IMR-90 (cell line): ENCODE results near the gene ZNF213. TPM values are rescaled to one million over a fixed set of nuclear protein-coding genes. Genes with fewer than 3 reads are reported as not detected.

Experiments used
- ATAC-seq: fragments of 200-7000 bp; cut with Tn5 transposase; 2 replicates; pipeline ENCODE4 v1.9.1; 2020; ENCODE audit warnings: low read depth, mild to moderate bottlenecking, moderate library complexity
- BruUV-seq: library from RNA; stranded (reverse); fragments of 400-500 nt; replicated peaks from 2 replicates; lab custom pipeline; 2021; lab: Mats Ljungman, UMichigan
- CTCF ChIA-PET: fragments of 300-600 bp; formaldehyde crosslinking; extraction: SDS; loops from one replicate; lab custom pipeline; 2021; ENCODE audit warnings: antibody characterized with exemption; lab: Yijun Ruan, JAX
- POLR2A ChIA-PET: fragments of 300-600 bp; sonication (Branson Sonifier 250); formaldehyde crosslinking; loops from one replicate; lab custom pipeline; 2022; ENCODE audit warnings: antibody characterized with exemption; ENCODE audit not compliant: unreplicated experiment; lab: Charles Lee
- DNase-seq: peaks from one replicate; pipeline ENCODE4 v3.0.0; 2013
- H2AFZ ChIP-seq: replicated peaks from 2 replicates; pipeline ENCODE3; 2013; ENCODE audit warnings: low read length, mild to moderate bottlenecking; ENCODE audit not compliant: poor library complexity
- H2AK5ac ChIP-seq: 2 replicates; pipeline ENCODE4 v1.6.1; 2013; ENCODE audit warnings: low read depth, low read length, inconsistent platforms
- H2AK9ac ChIP-seq: replicated peaks from 2 replicates; pipeline ENCODE3; 2013; ENCODE audit warnings: mild to moderate bottlenecking, low read depth, low read length, moderate library complexity; ENCODE audit not compliant: poor library complexity
- H2BK120ac ChIP-seq: 2 replicates; pipeline ENCODE4 v1.6.1; 2013; ENCODE audit warnings: low read depth, low read length, inconsistent platforms
- H2BK15ac ChIP-seq: 3 replicates; pipeline ENCODE4 v1.6.1; 2013; ENCODE audit warnings: low read depth, low read length, inconsistent platforms
- H2BK20ac ChIP-seq: 2 replicates; pipeline ENCODE4 v1.6.1; 2013; ENCODE audit warnings: low read depth, mild to moderate bottlenecking, inconsistent platforms, low read length, moderate library complexity
- H2BK5ac ChIP-seq: 2 replicates; pipeline ENCODE4 v1.6.1; 2013; ENCODE audit warnings: mild to moderate bottlenecking, low read depth, low read length, inconsistent platforms; ENCODE audit not compliant: poor library complexity, severe bottlenecking
- H3K14ac ChIP-seq: replicated peaks from 2 replicates; pipeline ENCODE4 v1.6.1; 2013; ENCODE audit warnings: low read depth, low read length, inconsistent platforms
- H3K18ac ChIP-seq: 2 replicates; pipeline ENCODE4 v1.6.1; 2013; ENCODE audit warnings: low read depth, low read length, control low read depth
- H3K23ac ChIP-seq: 2 replicates; pipeline ENCODE4 v1.6.1; 2013; ENCODE audit warnings: low read depth, low read length, inconsistent platforms
- H3K27ac ChIP-seq: 2 replicates; pipeline ENCODE4 v1.5.1; 2013; ENCODE audit warnings: mild to moderate bottlenecking, control low read depth, low read length; ENCODE audit not compliant: insufficient read depth
- H3K27me3 ChIP-seq: 2 replicates; pipeline ENCODE4 v1.6.1; 2013; ENCODE audit warnings: low read length; ENCODE audit not compliant: control insufficient read depth, insufficient read depth
- H3K36me3 ChIP-seq: 2 replicates; pipeline ENCODE4 v1.6.1; 2013; ENCODE audit warnings: low read length, mixed read lengths; ENCODE audit not compliant: control insufficient read depth, insufficient read depth
- H3K4ac ChIP-seq: 2 replicates; pipeline ENCODE4 v1.6.1; 2013; ENCODE audit warnings: low read depth, low read length, inconsistent platforms
- H3K4me1 ChIP-seq: 2 replicates; pipeline ENCODE4 v1.6.1; 2013; ENCODE audit warnings: low read length, mixed read lengths; ENCODE audit not compliant: control insufficient read depth, insufficient read depth
- H3K4me2 ChIP-seq: 2 replicates; pipeline ENCODE4 v1.6.1; 2013; ENCODE audit warnings: low read depth, mild to moderate bottlenecking, control low read depth, low read length, moderate library complexity
- H3K4me3 ChIP-seq: 2 replicates; pipeline ENCODE4 v1.5.1; 2013; ENCODE audit warnings: low read depth, mild to moderate bottlenecking, control low read depth, low read length, moderate library complexity; ENCODE audit not compliant: insufficient read depth
- H3K56ac ChIP-seq: 2 replicates; pipeline ENCODE4 v1.6.1; 2013; ENCODE audit warnings: low read length, inconsistent platforms; ENCODE audit not compliant: insufficient read depth; ENCODE audit errors: extremely low read depth
- H3K79me1 ChIP-seq, 2 experiments: 2 replicates each; pipeline ENCODE4 v1.6.1; 2013; ENCODE audit warnings: low read length in 2 of 2, inconsistent platforms in 1 of 2, low read depth in 1 of 2
- H3K9ac ChIP-seq: 2 replicates; pipeline ENCODE4 v1.6.1; 2013; ENCODE audit warnings: low read depth, low read length, control low read depth
- H3K9me1 ChIP-seq: 2 replicates; pipeline ENCODE4 v1.6.1; 2013; ENCODE audit warnings: low read length, inconsistent platforms; ENCODE audit not compliant: insufficient read depth
- H3K9me3 ChIP-seq: 2 replicates; pipeline ENCODE4 v1.6.1; 2013; ENCODE audit warnings: low read length; ENCODE audit not compliant: control insufficient read depth, insufficient read depth
- H4K20me1 ChIP-seq: 2 replicates; pipeline ENCODE4 v1.6.1; 2013; ENCODE audit warnings: low read length, inconsistent platforms; ENCODE audit not compliant: insufficient read depth
- H4K5ac ChIP-seq: 2 replicates; pipeline ENCODE4 v1.6.1; 2013; ENCODE audit warnings: mild to moderate bottlenecking, low read depth, low read length, control low read depth
- H4K8ac ChIP-seq, 2 experiments: 2 replicates each; pipeline ENCODE4 v1.6.1; 2013; ENCODE audit warnings: low read depth in 2 of 2, low read length in 2 of 2, control low read depth in 1 of 2, inconsistent platforms in 1 of 2
- H4K91ac ChIP-seq: 2 replicates; pipeline ENCODE4 v1.6.1; 2013; ENCODE audit warnings: low read depth, low read length, inconsistent platforms; ENCODE audit not compliant: insufficient read depth
- BHLHE40 ChIP-seq: fragments of 150-350 bp; IDR thresholded peaks from 2 replicates; pipeline ENCODE4 v1.6.1; 2016; ENCODE audit warnings: mild to moderate bottlenecking, low read depth, low read length
- CEBPB ChIP-seq: IDR thresholded peaks from 2 replicates; pipeline ENCODE4 v1.6.1; 2012; ENCODE audit warnings: low read depth, low read length, improper control_type of control experiment
- CHD1 ChIP-seq: IDR thresholded peaks from 2 replicates; pipeline ENCODE4 v1.6.1; 2012; ENCODE audit warnings: low read depth, low read length, improper control_type of control experiment
- FOS ChIP-seq: fragments of 150-350 bp; IDR thresholded peaks from 2 replicates; pipeline ENCODE4 v1.6.1; 2016; ENCODE audit warnings: low read depth, low read length
- MAFK ChIP-seq: IDR thresholded peaks from 2 replicates; pipeline ENCODE4 v1.6.1; 2012; ENCODE audit warnings: low read depth, low read length, improper control_type of control experiment
- MAZ ChIP-seq: IDR thresholded peaks from 2 replicates; pipeline ENCODE4 v1.6.1; 2012; ENCODE audit warnings: low read depth, mild to moderate bottlenecking, low read length, improper control_type of control experiment, moderate library complexity, borderline replicate concordance
- MXI1 ChIP-seq: IDR thresholded peaks from 2 replicates; pipeline ENCODE4 v1.6.1; 2012; ENCODE audit warnings: low read depth, mild to moderate bottlenecking, low read length, moderate library complexity, borderline replicate concordance
- NFE2L2 ChIP-seq: fragments of 150-350 bp; IDR thresholded peaks from 2 replicates; pipeline ENCODE4 v1.6.1; 2016; ENCODE audit warnings: low read depth, mild to moderate bottlenecking, low read length
- POLR2A ChIP-seq: IDR thresholded peaks from 2 replicates; pipeline ENCODE4 v1.6.1; 2012; ENCODE audit warnings: mild to moderate bottlenecking, low read depth, low read length
- RAD21 ChIP-seq: IDR thresholded peaks from 2 replicates; pipeline ENCODE4 v1.6.1; 2012; ENCODE audit warnings: low read length, improper control_type of control experiment
- RCOR1 ChIP-seq: IDR thresholded peaks from 2 replicates; pipeline ENCODE4 v1.6.1; 2012; ENCODE audit warnings: mild to moderate bottlenecking, low read length, improper control_type of control experiment; ENCODE audit not compliant: insufficient replicate concordance
- RFX5 ChIP-seq: IDR thresholded peaks from 2 replicates; pipeline ENCODE4 v1.8.0; 2012; ENCODE audit warnings: low read depth, mild to moderate bottlenecking, low read length, moderate library complexity
- SMC3 ChIP-seq: fragments of 150-350 bp; IDR thresholded peaks from 2 replicates; pipeline ENCODE4 v1.6.1; 2016; ENCODE audit warnings: low read depth, mild to moderate bottlenecking, antibody characterized with exemption, low read length, moderate library complexity
- WGBS, 2 experiments: methylation state at CpG; one replicate each; pipeline versions ENCODE4 v1.1.5 to v1.1.7; 2013; ENCODE audit warnings: missing lambda C conversion rate in 2 of 2; ENCODE audit not compliant: insufficient read length in 1 of 2; ENCODE audit errors: extremely low coverage in 2 of 2; 5-methylcytosine and 5-hydroxymethylcytosine counted together
- dilution Hi-C: fragments of 300-500 bp; cut with HindIII; formaldehyde crosslinking; loops from one replicate; pipeline ENCODE4 v1.14.3; 2018; ENCODE audit warnings: low sequenced_read_pairs; ENCODE audit not compliant: unreplicated experiment
- in situ Hi-C: fragments of 300-500 bp; cut with MboI; formaldehyde crosslinking; loops from 3 replicates; pipeline ENCODE4 v1.14.3; 2019; ENCODE audit warnings: low sequenced_read_pairs, inconsistent platforms, mixed read lengths
- intact Hi-C: fragments of 100-400 bp; cut with micrococcal nuclease; formaldehyde crosslinking; loops from 2 replicates; pipeline ENCODE4 v1.10.0; 2022
- polyA plus RNA-seq, 3 experiments: library from polyadenylated mRNA; depleted of rRNA; stranded (reverse); fragments of >200 nt; gene quantifications; 2 replicates each; pipeline ENCODE4 v1.2.3, GENCODE V29; 2012; ENCODE audit warnings: low replicate concordance in 1 of 3
- total RNA-seq: library from RNA; depleted of rRNA; stranded (reverse); fragments of >200 nt; gene quantifications from 2 replicates; pipeline ENCODE4 v1.2.3, GENCODE V29; 2012
- TF ChIP-seq, protein P1 (sequence below): conservative IDR thresholded peaks from 2 replicates; pipeline ENCODE4 v1.5.1; 2012; ENCODE audit warnings: mild to moderate bottlenecking, low read depth, low read length, improper control_type of control experiment
- TF ChIP-seq, protein P2 (sequence below): fragments of 150-350 bp; IDR thresholded peaks from 2 replicates; pipeline ENCODE4 v1.6.1; 2017; ENCODE audit warnings: mild to moderate bottlenecking, antibody characterized with exemption, low read length, low read depth

The ZNF213 gene
- total and polyA plus RNA-seq, 2 of the 4 experiments (the other 2 are of a cell fraction): 0.72 to 4.0 TPM

DNA sequence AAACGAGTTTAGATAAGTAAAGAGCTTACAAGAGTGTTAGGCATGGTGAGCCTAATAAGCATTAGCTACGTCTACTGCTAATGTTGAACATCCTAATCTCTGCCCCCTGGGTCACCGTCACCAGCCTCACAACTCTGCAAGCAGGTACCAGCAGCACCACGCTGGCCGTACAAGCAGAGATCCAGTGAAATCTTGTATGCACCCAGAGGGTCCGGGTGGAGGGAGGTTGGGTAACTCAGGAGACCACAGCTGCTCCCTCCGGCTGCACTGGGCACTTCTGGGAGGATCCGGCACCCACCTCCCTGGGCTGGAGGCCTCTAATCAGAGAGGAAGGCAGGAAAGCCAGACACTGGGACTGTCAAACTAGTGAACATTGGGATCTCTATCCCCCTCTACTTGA, 44.8 kb downstream of the ZNF213 start:
- WGBS, 2 experiments: no CpG with 5 or more reads among the region's 8 CpGs
- in situ Hi-C loops (no loop called here), dilution Hi-C loops (no loop called here), intact Hi-C loops (no loop called here)
- H3K4me1 ChIP-seq: peaks cover 2% of the 10 kb centered on the region; the same call in 1 of the 2 replicates
- ChIA-PET POLR2A (no interaction called here), CTCF (no interaction called here)
- H3K4me2 ChIP-seq: no peak overlapping the region
- H2BK120ac ChIP-seq: no peak overlapping the region
- no peak overlapping the region for H4K8ac ChIP-seq
- H3K56ac ChIP-seq: no peak overlapping the region
- no peak overlapping the region for H4K5ac ChIP-seq
- no peak overlapping the region for H2BK5ac ChIP-seq
- H2AFZ ChIP-seq: no peak overlapping the region
- H3K9ac ChIP-seq: no peak overlapping the region
- BruUV-seq: no TSS peak
- no peak overlapping the region for H3K4me3 ChIP-seq
- H2BK15ac ChIP-seq: no peak overlapping the region
- H3K4ac ChIP-seq: no peak overlapping the region
- no peaks in the 10 kb centered on the region for H3K36me3 ChIP-seq
- no peaks in the 10 kb centered on the region for H3K9me3 ChIP-seq
- no peak overlapping the region for H2AK9ac ChIP-seq
- 0 out of 2 replicates have a peak, but pooled peaks cover 2% of the 10 kb centered on the region for H3K9me1 ChIP-seq
- no peak overlapping the region for H3K18ac ChIP-seq
- no peak overlapping the region for H3K14ac ChIP-seq
- no peak for ATAC-seq
- H3K27ac ChIP-seq: no peak overlapping the region
- peaks cover 38% of the 10 kb centered on the region for H3K27me3 ChIP-seq
- H4K20me1 ChIP-seq: no peaks in the 10 kb centered on the region; the same call in 1 of the 2 replicates
- H2BK20ac ChIP-seq: no peak overlapping the region
- H3K79me1 ChIP-seq: no peaks in the 10 kb centered on the region
- no peak for DNase-seq
- H2AK5ac ChIP-seq: no peak overlapping the region
- H3K23ac ChIP-seq: no peak overlapping the region
- H4K91ac ChIP-seq: no peak overlapping the region
- TF ChIP-seq MAZ: no peak
- TF ChIP-seq BHLHE40: no peak
- no peak for TF ChIP-seq NFE2L2
- TF ChIP-seq SMC3: no peak
- TF ChIP-seq, protein P1, sequence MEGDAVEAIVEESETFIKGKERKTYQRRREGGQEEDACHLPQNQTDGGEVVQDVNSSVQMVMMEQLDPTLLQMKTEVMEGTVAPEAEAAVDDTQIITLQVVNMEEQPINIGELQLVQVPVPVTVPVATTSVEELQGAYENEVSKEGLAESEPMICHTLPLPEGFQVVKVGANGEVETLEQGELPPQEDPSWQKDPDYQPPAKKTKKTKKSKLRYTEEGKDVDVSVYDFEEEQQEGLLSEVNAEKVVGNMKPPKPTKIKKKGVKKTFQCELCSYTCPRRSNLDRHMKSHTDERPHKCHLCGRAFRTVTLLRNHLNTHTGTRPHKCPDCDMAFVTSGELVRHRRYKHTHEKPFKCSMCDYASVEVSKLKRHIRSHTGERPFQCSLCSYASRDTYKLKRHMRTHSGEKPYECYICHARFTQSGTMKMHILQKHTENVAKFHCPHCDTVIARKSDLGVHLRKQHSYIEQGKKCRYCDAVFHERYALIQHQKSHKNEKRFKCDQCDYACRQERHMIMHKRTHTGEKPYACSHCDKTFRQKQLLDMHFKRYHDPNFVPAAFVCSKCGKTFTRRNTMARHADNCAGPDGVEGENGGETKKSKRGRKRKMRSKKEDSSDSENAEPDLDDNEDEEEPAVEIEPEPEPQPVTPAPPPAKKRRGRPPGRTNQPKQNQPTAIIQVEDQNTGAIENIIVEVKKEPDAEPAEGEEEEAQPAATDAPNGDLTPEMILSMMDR: no peak
- no peak for TF ChIP-seq MAFK
- TF ChIP-seq POLR2A: no peak
- no peak for TF ChIP-seq RFX5
- no peak for TF ChIP-seq CEBPB
- TF ChIP-seq RAD21: no peak
- no peak for TF ChIP-seq MXI1
- no peak for TF ChIP-seq RCOR1
- TF ChIP-seq CHD1: no peak
- TF ChIP-seq, protein P2, sequence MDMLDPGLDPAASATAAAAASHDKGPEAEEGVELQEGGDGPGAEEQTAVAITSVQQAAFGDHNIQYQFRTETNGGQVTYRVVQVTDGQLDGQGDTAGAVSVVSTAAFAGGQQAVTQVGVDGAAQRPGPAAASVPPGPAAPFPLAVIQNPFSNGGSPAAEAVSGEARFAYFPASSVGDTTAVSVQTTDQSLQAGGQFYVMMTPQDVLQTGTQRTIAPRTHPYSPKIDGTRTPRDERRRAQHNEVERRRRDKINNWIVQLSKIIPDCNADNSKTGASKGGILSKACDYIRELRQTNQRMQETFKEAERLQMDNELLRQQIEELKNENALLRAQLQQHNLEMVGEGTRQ: no peak
- TF ChIP-seq FOS: no peak
